H9 (cell line): ENCODE measurements around the gene FUT8. TPM values are rescaled to one million over a fixed set of nuclear protein-coding genes. Genes with fewer than 3 reads are reported as not detected.

ENCODE experiments used
- DNase-seq: peaks from one replicate; pipeline ENCODE4 v3.0.0-alpha.2; 2017
- H2AFZ ChIP-seq: one replicate; pipeline ENCODE4 v1.6.1; 2013; ENCODE audit warnings: mild to moderate bottlenecking, low read length, control low read depth, moderate library complexity
- H2AK5ac ChIP-seq: 2 replicates; pipeline ENCODE4 v1.6.1; 2013; ENCODE audit warnings: low read length, control low read depth, mixed read lengths; ENCODE audit not compliant: insufficient read length
- H2BK120ac ChIP-seq: one replicate; pipeline ENCODE4 v1.6.1; 2013; ENCODE audit warnings: low read depth, mild to moderate bottlenecking, low read length, control low read depth, inconsistent platforms; ENCODE audit not compliant: poor library complexity, severe bottlenecking
- H2BK12ac ChIP-seq: 2 replicates; pipeline ENCODE4 v1.6.1; 2013; ENCODE audit warnings: low read length, control low read depth, mixed read lengths, low read depth; ENCODE audit not compliant: insufficient read length
- H2BK15ac ChIP-seq: 2 replicates; pipeline ENCODE4 v1.6.1; 2013; ENCODE audit warnings: low read depth, low read length, control low read depth
- H2BK20ac ChIP-seq: one replicate; pipeline ENCODE4 v1.6.1; 2013; ENCODE audit warnings: low read depth, mild to moderate bottlenecking, low read length, control low read depth, inconsistent platforms; ENCODE audit not compliant: poor library complexity, severe bottlenecking
- H2BK5ac ChIP-seq: 2 replicates; pipeline ENCODE4 v1.6.1; 2013; ENCODE audit warnings: low read length, control low read depth, mixed read lengths; ENCODE audit not compliant: insufficient read length
- H3K14ac ChIP-seq: 2 replicates; pipeline ENCODE4 v1.6.1; 2013; ENCODE audit warnings: low read length, control low read depth; ENCODE audit not compliant: insufficient read depth
- H3K18ac ChIP-seq: 2 replicates; pipeline ENCODE4 v1.6.1; 2013; ENCODE audit warnings: low read depth, mild to moderate bottlenecking, mixed read lengths, low read length, control low read depth; ENCODE audit not compliant: insufficient read length
- H3K23ac ChIP-seq: 2 replicates; pipeline ENCODE4 v1.6.1; 2013; ENCODE audit warnings: low read length, control low read depth, mixed read lengths, low read depth; ENCODE audit not compliant: insufficient read length
- H3K23me2 ChIP-seq: 2 replicates; pipeline ENCODE4 v1.6.1; 2013; ENCODE audit warnings: low read depth, mild to moderate bottlenecking, mixed read lengths, low read length, control low read depth; ENCODE audit not compliant: insufficient read length, poor library complexity, severe bottlenecking
- H3K27ac ChIP-seq: 2 replicates; pipeline ENCODE4 v1.5.1; 2013; ENCODE audit warnings: low read length, control low read depth, mixed read lengths, low read depth; ENCODE audit not compliant: insufficient read length
- H3K27me3 ChIP-seq: 2 replicates; pipeline ENCODE4 v1.6.1; 2013; ENCODE audit warnings: low read length, control low read depth, inconsistent platforms; ENCODE audit not compliant: insufficient read depth
- H3K4ac ChIP-seq: 2 replicates; pipeline ENCODE4 v1.6.1; 2013; ENCODE audit warnings: low read depth, mild to moderate bottlenecking, control low read depth, inconsistent platforms, low read length, moderate library complexity
- H3K4me1 ChIP-seq: 2 replicates; pipeline ENCODE4 v1.6.1; 2013; ENCODE audit warnings: low read length, control low read depth, inconsistent platforms; ENCODE audit not compliant: insufficient read depth
- H3K4me2 ChIP-seq: 2 replicates; pipeline ENCODE4 v1.6.1; 2013; ENCODE audit warnings: low read length, control low read depth, mixed read lengths; ENCODE audit not compliant: insufficient read length, insufficient read depth
- H3K56ac ChIP-seq: 2 replicates; pipeline ENCODE4 v1.6.1; 2013; ENCODE audit warnings: low read depth, mild to moderate bottlenecking, mixed read lengths, low read length, control low read depth; ENCODE audit not compliant: insufficient read length
- H3K79me1 ChIP-seq: 2 replicates; pipeline ENCODE4 v1.6.1; 2013; ENCODE audit warnings: low read depth, mild to moderate bottlenecking, moderate library complexity, low read length, control low read depth, inconsistent platforms; ENCODE audit not compliant: insufficient read depth, poor library complexity, severe bottlenecking
- H3K79me2 ChIP-seq: 2 replicates; pipeline ENCODE4 v1.6.1; 2013; ENCODE audit warnings: low read length, control low read depth, inconsistent platforms; ENCODE audit not compliant: insufficient read depth
- H3K9ac ChIP-seq: 2 replicates; pipeline ENCODE4 v1.6.1; 2013; ENCODE audit warnings: low read length, control low read depth, mixed read lengths; ENCODE audit not compliant: insufficient read length; ENCODE audit errors: extremely low read depth
- H3K9me3 ChIP-seq: one replicate; pipeline ENCODE4 v1.6.1; 2013; ENCODE audit warnings: low read depth, low read length, inconsistent platforms; ENCODE audit not compliant: control insufficient read depth
- H3T11ph ChIP-seq: one replicate; pipeline ENCODE4 v1.6.1; 2013; ENCODE audit warnings: mild to moderate bottlenecking, low read length, control low read depth, inconsistent platforms
- H4K20me1 ChIP-seq: one replicate; pipeline ENCODE4 v1.6.1; 2013; ENCODE audit not compliant: control insufficient read depth, insufficient read length, insufficient read depth
- H4K5ac ChIP-seq: 2 replicates; pipeline ENCODE4 v1.6.1; 2013; ENCODE audit warnings: low read depth, mild to moderate bottlenecking, mixed read lengths, low read length, control low read depth; ENCODE audit not compliant: insufficient read length
- H4K8ac ChIP-seq: replicated peaks from 2 replicates; pipeline ENCODE4 v1.6.1; 2013; ENCODE audit warnings: low read length, control low read depth, mixed read lengths, low read depth; ENCODE audit not compliant: insufficient read length
- H4K91ac ChIP-seq: 2 replicates; pipeline ENCODE4 v1.6.1; 2013; ENCODE audit warnings: low read depth, mild to moderate bottlenecking, moderate library complexity, mixed read lengths, low read length, control low read depth; ENCODE audit not compliant: insufficient read length
- H3K27ac Mint-ChIP-seq, 3 experiments: 2 replicates in 2 of 3; 3 replicates in 1 of 3; pipeline ENCODE4 v1.8.0; 2020 to 2021; ENCODE audit warnings: mixed read lengths in 3 of 3, mild to moderate bottlenecking in 1 of 3, moderate library complexity in 1 of 3
- H3K27me3 Mint-ChIP-seq: 2 replicates; pipeline ENCODE4 v1.8.0; 2021; ENCODE audit warnings: low read depth, mild to moderate bottlenecking, moderate library complexity, mixed read lengths
- H3K36me3 Mint-ChIP-seq, 3 experiments: 2 replicates in 2 of 3; 3 replicates in 1 of 3; pipeline ENCODE4 v1.8.0; 2020 to 2021; ENCODE audit warnings: low read depth in 3 of 3, mixed read lengths in 3 of 3; ENCODE audit not compliant: insufficient read depth in 1 of 3
- H3K4me1 Mint-ChIP-seq, 2 experiments: 2 replicates each; pipeline ENCODE4 v1.8.0; 2020; ENCODE audit warnings: mixed read lengths in 2 of 2
- H3K4me3 Mint-ChIP-seq, 2 experiments: 2 replicates in 1 of 2; 3 replicates in 1 of 2; pipeline ENCODE4 v1.8.0; 2020 to 2021; ENCODE audit warnings: mild to moderate bottlenecking in 2 of 2, mixed read lengths in 2 of 2, moderate library complexity in 1 of 2
- H3K9me3 Mint-ChIP-seq, 2 experiments: 2 replicates in 1 of 2; 3 replicates in 1 of 2; pipeline ENCODE4 v1.8.0; 2020; ENCODE audit warnings: mild to moderate bottlenecking in 2 of 2, mixed read lengths in 2 of 2, moderate library complexity in 1 of 2
- CTCF ChIP-seq: fragments of 200-600 bp; sonication (generic); conservative IDR thresholded peaks from 3 replicates; pipeline ENCODE4 v1.8.0; 2021; ENCODE audit warnings: antibody characterized with exemption, mild to moderate bottlenecking
- WGBS: extraction: QIAGEN DNeasy Blood & Tissue Kit; methylation state at CpG from one replicate; pipeline ENCODE4 v1.1.7; 2013; ENCODE audit warnings: missing lambda C conversion rate, low lambda C conversion rate, mixed read lengths; ENCODE audit not compliant: insufficient read length; ENCODE audit errors: extremely low coverage; 5-methylcytosine and 5-hydroxymethylcytosine counted together
- total RNA-seq: library from RNA; stranded (reverse); gene quantifications from 2 replicates; pipeline ENCODE4 v1.2.1, GENCODE V29; 2021

The FUT8 gene
- total RNA-seq, 1 experiment from 2014 or later = 44.3 TPM

- H3K4ac ChIP-seq = no peak overlapping the region
- no peaks in the 10 kb centered on the region for H3K27me3 ChIP-seq
- H2AK5ac ChIP-seq = no peak overlapping the region
- no peak overlapping the region for H2BK15ac ChIP-seq
- no peaks in the 10 kb centered on the region for H3K4me1 ChIP-seq
- no peak overlapping the region for H3K4me2 ChIP-seq
- H3K9me3 ChIP-seq = no peaks in the 10 kb centered on the region
- no peak overlapping the region for H2BK120ac ChIP-seq
- no peak overlapping the region for H3T11ph ChIP-seq
- Mint-ChIP-seq H3K27ac (peak overlapping the region in 1 of 3 experiments; percentile 27; a peak in 1 of 7 replicates), H3K4me1 (peaks cover 12 to 13% of the 10 kb centered on the region in 2 experiments), H3K4me3 (no peak overlapping the region), H3K27me3 (no peaks in the 10 kb centered on the region), H3K36me3 (peaks cover 0 to 3% (median 0%) of the 10 kb centered on the region in 3 experiments; a peak in 1 of 7 replicates), H3K9me3 (no peaks in the 10 kb centered on the region)
- no peak overlapping the region for H4K91ac ChIP-seq
- no peak overlapping the region for H4K8ac ChIP-seq
- H2AFZ ChIP-seq = no peak overlapping the region
- no peak for DNase-seq
- H4K20me1 ChIP-seq = no peaks in the 10 kb centered on the region
- H3K14ac ChIP-seq = no peak overlapping the region
- no peak overlapping the region for H4K5ac ChIP-seq
- H3K23me2 ChIP-seq = no peaks in the 10 kb centered on the region
- no peaks in the 10 kb centered on the region for H3K79me1 ChIP-seq
- no peak overlapping the region for H2BK12ac ChIP-seq
- H3K27ac ChIP-seq = no peak overlapping the region
- no CpG with 5 or more reads among the region's 3 CpGs for WGBS
- no peak overlapping the region for H3K56ac ChIP-seq
- TF ChIP-seq CTCF = peak; percentile 36; the same call in 2 of the 3 replicates
- no peak overlapping the region for H3K9ac ChIP-seq
- H2BK20ac ChIP-seq = no peak overlapping the region
- H3K18ac ChIP-seq = no peak overlapping the region
- no peak overlapping the region for H3K23ac ChIP-seq
- H3K79me2 ChIP-seq = no peaks in the 10 kb centered on the region
- no peak overlapping the region for H2BK5ac ChIP-seq
These were observed 339.0 kb downstream of the FUT8 start for GRCh38 chr14:65751510-65751909.
